A549 (cell line): ENCODE results near the gene OSBPL2. TPM values are rescaled to one million over a fixed set of nuclear protein-coding genes. Genes with fewer than 3 reads are reported as not detected.

Source experiments
- ATAC-seq, 2 experiments: fragments of 200-7000 bp in 1 of 2; fragments of >200 bp in 1 of 2; cut with Nextera tagmentation in 1 of 2; cut with Tn5 transposase in 1 of 2; 3 replicates each; pipeline versions ENCODE4 v1.8.0 to v1.9.1; 2018 to 2020; ENCODE audit warnings: mild to moderate bottlenecking in 1 of 2, moderate library complexity in 1 of 2
- CTCF ChIA-PET: fragments of 300-600 bp; sonication (Branson Sonifier 250); formaldehyde crosslinking; extraction: SDS; loops from one replicate; lab custom pipeline; 2021; ENCODE audit warnings: antibody characterized with exemption, inconsistent platforms; lab: Yijun Ruan, JAX
- POLR2A ChIA-PET: fragments of 350-600 bp; formaldehyde crosslinking; extraction: SDS; loops from one replicate; lab custom pipeline; 2021; ENCODE audit warnings: antibody characterized with exemption, inconsistent platforms; lab: Yijun Ruan, JAX
- DNase-seq, 2 experiments: peaks; one replicate each; pipeline versions ENCODE4 v3.0.0 to v3.0.0-alpha.2; 2011 to 2016; ENCODE audit warnings: low read depth in 1 of 2, low spot score in 1 of 2
- FAIRE-seq: peaks from 2 replicates; lab custom pipeline; 2011; peaks lifted over from hg19 to GRCh38; lab: Jason Lieb, UNC
- H3K27ac ChIP-seq, 2 experiments: fragments of >200 bp; sonication (Bioruptor Twin); formaldehyde crosslinking; 3 replicates each; pipeline ENCODE4 v1.5.1; 2016 to 2017
- H3K4me1 ChIP-seq: fragments of >200 bp; sonication (Bioruptor Twin); formaldehyde crosslinking; 3 replicates; pipeline ENCODE4 v1.6.1; 2016
- H3K4me2 ChIP-seq: fragments of >200 bp; sonication (Bioruptor Twin); formaldehyde crosslinking; 3 replicates; pipeline ENCODE4 v1.6.1; 2016
- H3K4me3 ChIP-seq: fragments of >200 bp; sonication (Bioruptor Twin); formaldehyde crosslinking; 3 replicates; pipeline ENCODE4 v1.5.1; 2016
- H3K9me3 ChIP-seq: fragments of >200 bp; sonication (Bioruptor Twin); formaldehyde crosslinking; 3 replicates; pipeline ENCODE4 v1.6.1; 2016
- CBX2 ChIP-seq: fragments of 200-600 bp; sonication (generic); IDR thresholded peaks from 2 replicates; pipeline ENCODE4 v1.6.1; 2016; ENCODE audit warnings: low read depth, mild to moderate bottlenecking, borderline replicate concordance
- CBX8 ChIP-seq: fragments of 200-600 bp; sonication (generic); IDR thresholded peaks from 2 replicates; pipeline ENCODE4 v1.6.1; 2016
- CEBPB ChIP-seq, 2 experiments: fragments of >200 bp in 1 of 2; sonication (Bioruptor Twin) in 1 of 2; formaldehyde crosslinking in 1 of 2; IDR thresholded peaks; 2 replicates each; pipeline ENCODE4 v1.6.1; 2012 to 2016
- CTCF ChIP-seq: fragments of >200 bp; sonication (Bioruptor Twin); formaldehyde crosslinking; IDR thresholded peaks from 3 replicates; pipeline ENCODE4 v1.5.1; 2016
- E2F6 ChIP-seq: IDR thresholded peaks from 2 replicates; pipeline ENCODE4 v1.6.1; 2012; ENCODE audit warnings: low read depth, borderline replicate concordance
- EHMT2 ChIP-seq: fragments of 200-600 bp; sonication (generic); IDR thresholded peaks from 2 replicates; pipeline ENCODE4 v1.6.1; 2016; ENCODE audit warnings: antibody characterized with exemption, low read depth, mild to moderate bottlenecking, moderate library complexity
- FOSB ChIP-seq: fragments of 250-450 bp; sonication (Bioruptor Pico); IDR thresholded peaks from 2 replicates; pipeline ENCODE4 v1.5.0; 2020; ENCODE audit warnings: mild to moderate bottlenecking, moderate library complexity
- FOSL2 ChIP-seq, 2 experiments: fragments of 450-650 bp in 1 of 2; fragments of >200 bp in 1 of 2; sonication (Bioruptor Twin) in 1 of 2; formaldehyde crosslinking; IDR thresholded peaks; 2 replicates each; pipeline versions ENCODE4 v1.5.0 to v1.6.1; 2016 to 2020; ENCODE audit warnings: mild to moderate bottlenecking in 1 of 2, moderate library complexity in 1 of 2
- FOXS1 ChIP-seq: fragments of 250-450 bp; sonication (Bioruptor Pico); IDR thresholded peaks from 2 replicates; pipeline ENCODE4 v1.5.0; 2020; ENCODE audit warnings: mild to moderate bottlenecking, moderate library complexity
- GATA3 ChIP-seq: IDR thresholded peaks from 2 replicates; pipeline ENCODE4 v1.6.1; 2012; ENCODE audit warnings: borderline replicate concordance
- HOXA7 ChIP-seq: fragments of 250-450 bp; sonication (Bioruptor Pico); IDR thresholded peaks from 2 replicates; pipeline ENCODE4 v1.5.0; 2020; ENCODE audit warnings: mild to moderate bottlenecking, moderate library complexity
- HOXB5 ChIP-seq: fragments of 250-450 bp; sonication (Bioruptor Pico); IDR thresholded peaks from 2 replicates; pipeline ENCODE4 v1.5.0; 2020; ENCODE audit warnings: mild to moderate bottlenecking, moderate library complexity
- JUN ChIP-seq, 2 experiments: fragments of >200 bp; sonication (Bioruptor Twin); formaldehyde crosslinking; IDR thresholded peaks; 2 replicates in 1 of 2; 3 replicates in 1 of 2; pipeline ENCODE4 v1.6.1; 2016 to 2017
- KDM5A ChIP-seq: fragments of 200-600 bp; sonication (generic); IDR thresholded peaks from 2 replicates; pipeline ENCODE4 v1.6.1; 2016; ENCODE audit warnings: antibody characterized with exemption, mild to moderate bottlenecking
- NR3C1 ChIP-seq: fragments of >200 bp; sonication (Bioruptor Twin); formaldehyde crosslinking; IDR thresholded peaks from 3 replicates; pipeline ENCODE4 v1.6.1; 2017
- POLR2AphosphoS2 ChIP-seq: conservative IDR thresholded peaks from 2 replicates; pipeline ENCODE4 v1.6.1; 2012; ENCODE audit warnings: low read length, improper control_type of control experiment, inconsistent platforms
- RAD21 ChIP-seq, 2 experiments: fragments of >200 bp in 1 of 2; sonication (Bioruptor Twin) in 1 of 2; formaldehyde crosslinking in 1 of 2; IDR thresholded peaks in 1 of 2; conservative IDR thresholded peaks in 1 of 2; 2 replicates in 1 of 2; 3 replicates in 1 of 2; pipeline ENCODE4 v1.6.1; 2012 to 2018; ENCODE audit warnings: inconsistent platforms in 1 of 2
- RCOR1 ChIP-seq: fragments of 150-350 bp; IDR thresholded peaks from 2 replicates; pipeline ENCODE4 v1.6.1; 2014; ENCODE audit warnings: antibody characterized with exemption, low read length, low read depth
- RFX5 ChIP-seq: fragments of 450-650 bp; IDR thresholded peaks from 2 replicates; pipeline ENCODE4 v1.7.1; 2014; ENCODE audit warnings: antibody characterized with exemption, mild to moderate bottlenecking, moderate library complexity
- TFCP2L1 ChIP-seq: fragments of 250-450 bp; sonication (Bioruptor Pico); IDR thresholded peaks from 2 replicates; pipeline ENCODE4 v1.5.0; 2021; ENCODE audit warnings: mild to moderate bottlenecking
- TP53 ChIP-seq: fragments of 250-450 bp; sonication (Bioruptor Pico); IDR thresholded peaks from 2 replicates; pipeline ENCODE4 v1.5.0; 2021; ENCODE audit warnings: mild to moderate bottlenecking, moderate library complexity
- ZC3H11A ChIP-seq: fragments of 450-650 bp; IDR thresholded peaks from 2 replicates; pipeline ENCODE4 v1.6.1; 2014; ENCODE audit warnings: antibody characterized with exemption, mild to moderate bottlenecking
- ZFP36 ChIP-seq: fragments of 450-650 bp; IDR thresholded peaks from 2 replicates; pipeline ENCODE4 v1.6.1; 2014; ENCODE audit warnings: borderline replicate concordance; ENCODE audit not compliant: partially characterized antibody
- ZNF302 ChIP-seq: fragments of 250-450 bp; sonication (Bioruptor Pico); IDR thresholded peaks from 2 replicates; pipeline ENCODE4 v1.9.0; 2021; ENCODE audit warnings: inconsistent platforms, mild to moderate bottlenecking, moderate library complexity
- WGBS: methylation state at CpG from one replicate; pipeline ENCODE4 v1.1.6; 2017; ENCODE audit errors: missing lambda C conversion rate; 5-methylcytosine and 5-hydroxymethylcytosine counted together
- polyA plus RNA-seq, 4 experiments: library from polyadenylated mRNA; depleted of rRNA in 3 of 4; stranded (reverse); fragments of >200 nt; fragmentation: RNase III in 1 of 4; extraction: RNeasy Plus Mini Kit Qiagen cat#74134 plus additional on column Dnase treatment in 1 of 4; gene quantifications; 2 replicates in 3 of 4; 3 replicates in 1 of 4; pipeline ENCODE4 v1.2.3, GENCODE V29; 2011 to 2017
- TF ChIP-seq, protein P1 (sequence below): fragments of 450-650 bp; IDR thresholded peaks from 2 replicates; pipeline ENCODE4 v1.6.1; 2014; ENCODE audit warnings: antibody characterized with exemption
- TF ChIP-seq, protein P2 (sequence below): fragments of >200 bp; sonication (Bioruptor Twin); formaldehyde crosslinking; IDR thresholded peaks from 2 replicates; pipeline ENCODE4 v1.6.1; 2016
- TF ChIP-seq, protein P3 (sequence below): IDR thresholded peaks from 2 replicates; pipeline ENCODE4 v1.6.1; 2012

OSBPL2 gene
- polyA plus RNA-seq, 2 of the 4 experiments (the other 2 are of a cell fraction): 14.6 to 14.8 TPM

DNA sequence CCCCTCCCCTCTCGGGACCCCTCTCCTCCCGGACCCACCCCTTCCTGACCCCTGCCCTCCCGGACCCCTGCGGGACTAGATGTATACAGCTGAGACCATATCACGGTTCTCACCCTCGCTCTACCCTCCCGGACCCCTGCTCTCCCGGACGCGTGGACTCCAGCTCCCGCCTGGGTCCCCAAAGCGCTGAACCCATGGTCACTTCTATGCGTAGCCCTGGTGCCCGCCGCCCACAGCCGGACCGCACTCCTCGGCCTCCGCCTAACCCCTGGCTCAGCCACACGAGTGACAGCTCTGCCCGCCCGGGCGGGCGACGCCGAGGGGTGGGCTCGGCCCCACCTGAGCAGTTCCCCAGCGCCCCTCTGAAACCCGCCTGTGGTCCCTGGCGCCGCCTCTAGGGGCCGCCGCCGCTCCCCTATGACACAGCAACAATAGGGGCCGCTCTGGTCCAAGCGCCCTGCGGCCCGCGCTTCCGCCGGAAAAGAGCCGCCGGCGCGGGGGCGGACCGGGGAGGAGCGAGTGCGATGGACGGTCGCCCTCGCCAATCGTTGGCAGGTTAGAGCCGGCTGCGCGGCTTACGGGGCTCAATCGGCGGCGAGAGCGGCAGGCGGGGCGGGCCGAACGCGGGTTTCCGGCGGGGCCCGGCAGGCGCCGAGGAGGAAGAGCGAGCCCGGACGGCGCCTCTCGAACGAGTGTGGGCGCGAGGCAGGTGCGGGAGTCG is 64.2 kb downstream of the OSBPL2 start, which contains the start of gene ADRM1 (continued):
- no peak for TF ChIP-seq FOXS1 (CRISPR knock-in tag)
- no peak for TF ChIP-seq ZFP36
- no peak; the same call in 1 of the 2 replicates for TF ChIP-seq HOXA7 (CRISPR knock-in tag)
- TF ChIP-seq, protein P1, sequence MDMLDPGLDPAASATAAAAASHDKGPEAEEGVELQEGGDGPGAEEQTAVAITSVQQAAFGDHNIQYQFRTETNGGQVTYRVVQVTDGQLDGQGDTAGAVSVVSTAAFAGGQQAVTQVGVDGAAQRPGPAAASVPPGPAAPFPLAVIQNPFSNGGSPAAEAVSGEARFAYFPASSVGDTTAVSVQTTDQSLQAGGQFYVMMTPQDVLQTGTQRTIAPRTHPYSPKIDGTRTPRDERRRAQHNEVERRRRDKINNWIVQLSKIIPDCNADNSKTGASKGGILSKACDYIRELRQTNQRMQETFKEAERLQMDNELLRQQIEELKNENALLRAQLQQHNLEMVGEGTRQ: no peak
- no peak for TF ChIP-seq TP53 (CRISPR knock-in tag)
- TF ChIP-seq GATA3: no peak; the same call in 1 of the 2 replicates
- TF ChIP-seq RCOR1: no peak
- TF ChIP-seq HOXB5 (CRISPR knock-in tag): no peak
- no peak for TF ChIP-seq E2F6
- no peak for TF ChIP-seq POLR2AphosphoS2
- TF ChIP-seq CBX2: no peak
- peak; percentile 48 for TF ChIP-seq RAD21 (conservative IDR thresholded peaks at IDR 0.05 in 1 of 2, IDR thresholded peaks at IDR 0.05 in 1 of 2)
- TF ChIP-seq FOSB (CRISPR knock-in tag): no peak
- TF ChIP-seq CBX8: no peak
- TF ChIP-seq, protein P2, sequence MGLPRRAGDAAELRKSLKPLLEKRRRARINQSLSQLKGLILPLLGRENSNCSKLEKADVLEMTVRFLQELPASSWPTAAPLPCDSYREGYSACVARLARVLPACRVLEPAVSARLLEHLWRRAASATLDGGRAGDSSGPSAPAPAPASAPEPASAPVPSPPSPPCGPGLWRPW: no peak
- no peak for TF ChIP-seq FOSL2 (IDR thresholded peaks at IDR 0.05)
- peak; percentile 66 for TF ChIP-seq FOSL2 (CRISPR knock-in tag; IDR thresholded peaks at IDR 0.05)
- peak; percentile 81 for TF ChIP-seq CTCF
- peak; percentile 67; the same call in 1 of the 2 replicates for TF ChIP-seq RFX5
- TF ChIP-seq, protein P3, sequence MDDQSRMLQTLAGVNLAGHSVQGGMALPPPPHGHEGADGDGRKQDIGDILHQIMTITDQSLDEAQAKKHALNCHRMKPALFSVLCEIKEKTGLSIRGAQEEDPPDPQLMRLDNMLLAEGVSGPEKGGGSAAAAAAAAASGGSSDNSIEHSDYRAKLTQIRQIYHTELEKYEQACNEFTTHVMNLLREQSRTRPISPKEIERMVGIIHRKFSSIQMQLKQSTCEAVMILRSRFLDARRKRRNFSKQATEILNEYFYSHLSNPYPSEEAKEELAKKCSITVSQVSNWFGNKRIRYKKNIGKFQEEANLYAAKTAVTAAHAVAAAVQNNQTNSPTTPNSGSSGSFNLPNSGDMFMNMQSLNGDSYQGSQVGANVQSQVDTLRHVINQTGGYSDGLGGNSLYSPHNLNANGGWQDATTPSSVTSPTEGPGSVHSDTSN: peak; percentile 93
- TF ChIP-seq NR3C1: no peak
- TF ChIP-seq ZC3H11A: no peak
- TF ChIP-seq CEBPB (IDR thresholded peaks at IDR 0.05): no peak
- no peak for TF ChIP-seq EHMT2

DNA sequence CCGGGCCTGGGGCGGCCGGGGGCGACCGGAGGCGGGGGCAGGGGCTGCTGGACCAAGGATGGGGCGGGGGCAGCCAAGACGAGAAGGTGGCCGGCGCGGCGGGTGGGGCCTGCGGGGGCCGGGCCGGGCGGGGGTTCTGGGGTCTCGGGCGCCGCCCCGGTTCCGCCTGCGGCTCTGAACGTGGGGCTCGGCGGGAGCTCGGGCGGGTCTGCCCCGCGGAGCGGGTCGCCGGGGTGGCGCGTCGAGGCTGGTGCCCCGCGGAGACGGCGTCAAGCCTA is 64.7 kb downstream of the OSBPL2 start:
- no peaks in the 10 kb centered on the region for H3K9me3 ChIP-seq
- peak overlapping the region; percentile 92 for H3K4me2 ChIP-seq
- FAIRE-seq: no peak
- no peak for DNase-seq
- H3K27ac ChIP-seq: peak overlapping the region; percentile 97 to 99
- H3K4me3 ChIP-seq: peak overlapping the region; percentile 99
- WGBS: no CpG with 5 or more reads among the region's 39 CpGs
- peaks cover 39% of the 10 kb centered on the region for H3K4me1 ChIP-seq
- TF ChIP-seq KDM5A (no peak), ZNF302 (CRISPR knock-in tag) (no peak), TFCP2L1 (no peak), JUN (IDR thresholded peaks at IDR 0.05) (peak in 1 of 2 experiments; percentile 86; a peak in 3 of 5 replicates), ZC3H11A (no peak)
- ATAC-seq: no peak
- CTCF ChIA-PET: interaction anchor here (1.1 to 8.8 kb wide), 8 partner anchors 49 to 190 kb away, joined by 4 to 93 read pairs (median 6); partner anchors contain the start of gene RPS21
- POLR2A ChIA-PET: interaction anchor here (0.8 to 1.7 kb wide), 5 partner anchors 63 to 391 kb away, joined by 3 to 14 read pairs (median 4); partner anchors contain the start of gene RPS21
